Stimulated activated CD4-positive, alpha-beta T cell treated with anti-CD3 and anti-CD28 coated beads, Interleukin-1b, Interleukin-23, amount 100 ng/mL, for 1 hour (primary cell): ENCODE data around the gene DPYSL3.

Source experiments
- DNase-seq, 2 donors: peaks; one replicate each; pipeline ENCODE4 v3.0.0-alpha.2; 2020; ENCODE audit warnings: low read depth in 2 of 2

DPYSL3 gene

GRCh38 chr5:147472664-147473475 lies 37.0 kb downstream of the DPYSL3 start:
- DNase-seq: no peak

- no peak for DNase-seq
Observed at GRCh38 chr5:147467973-147468508, 41.8 kb downstream of the DPYSL3 start.

- no peak for DNase-seq
Observed at GRCh38 chr5:147466360-147466980, 43.4 kb downstream of the DPYSL3 start.

GRCh38 chr5:147465747-147466146 lies 44.1 kb downstream of the DPYSL3 start:
- no peak for DNase-seq

- DNase-seq: no peak
Observed at GRCh38 chr5:147464211-147464610, 45.7 kb downstream of the DPYSL3 start.

GRCh38 chr5:147461915-147462314 lies 48.0 kb downstream of the DPYSL3 start:
- DNase-seq: no peak

GRCh38 chr5:147460380-147460779 lies 49.5 kb downstream of the DPYSL3 start:
- no peak for DNase-seq

GRCh38 chr5:147458581-147458980 lies 51.3 kb downstream of the DPYSL3 start:
- no peak for DNase-seq

GRCh38 chr5:147455822-147456450 lies 53.9 kb downstream of the DPYSL3 start:
- DNase-seq: no peak

GRCh38 chr5:147454996-147455677 lies 54.7 kb downstream of the DPYSL3 start:
- DNase-seq: no peak

- DNase-seq: peak; percentile 12 to 57
Observed at GRCh38 chr5:147453875-147454814, 55.7 kb downstream of the DPYSL3 start.

- DNase-seq: no peak
Observed at GRCh38 chr5:147452165-147452811, 57.6 kb downstream of the DPYSL3 start.

- no peak for DNase-seq
Observed at GRCh38 chr5:147451193-147451592, 58.7 kb downstream of the DPYSL3 start.

GRCh38 chr5:147450606-147451005 lies 59.3 kb downstream of the DPYSL3 start:
- no peak for DNase-seq

- DNase-seq: no peak
Observed at GRCh38 chr5:147448766-147449165, 61.1 kb downstream of the DPYSL3 start.

GRCh38 chr5:147446523-147446922 lies 63.3 kb downstream of the DPYSL3 start:
- no peak for DNase-seq

GRCh38 chr5:147445917-147446316 lies 64.0 kb downstream of the DPYSL3 start:
- DNase-seq: no peak

GRCh38 chr5:147445090-147445489 lies 64.8 kb downstream of the DPYSL3 start:
- DNase-seq: no peak

GRCh38 chr5:147442224-147442623 lies 67.6 kb downstream of the DPYSL3 start:
- no peak for DNase-seq

GRCh38 chr5:147441191-147441695 lies 68.6 kb downstream of the DPYSL3 start:
- DNase-seq: no peak
